Mesothelial cell of epicardium (in vitro differentiated cells): ENCODE measurements around the gene HOXD9. TPM values are rescaled to one million over a fixed set of nuclear protein-coding genes. Genes with fewer than 3 reads are reported as not detected.

Source experiments
- DNase-seq, 2 experiments: peaks; one replicate each; pipeline ENCODE4 v3.0.0; 2021; ENCODE audit warnings: low spot score in 2 of 2; ENCODE audit not compliant: unreplicated experiment in 2 of 2
- H3K27ac Mint-ChIP-seq: 2 replicates; pipeline ENCODE4 v1.8.0; 2021; ENCODE audit warnings: mixed read lengths
- H3K27me3 Mint-ChIP-seq: 2 replicates; pipeline ENCODE4 v1.8.0; 2021; ENCODE audit warnings: low read depth, mixed read lengths
- H3K36me3 Mint-ChIP-seq: 2 replicates; pipeline ENCODE4 v1.8.0; 2021; ENCODE audit warnings: mixed read lengths
- H3K4me1 Mint-ChIP-seq: 2 replicates; pipeline ENCODE4 v1.8.0; 2021; ENCODE audit warnings: mixed read lengths
- H3K4me3 Mint-ChIP-seq: 2 replicates; pipeline ENCODE4 v1.8.0; 2021; ENCODE audit warnings: mild to moderate bottlenecking, moderate library complexity, mixed read lengths
- H3K9me3 Mint-ChIP-seq: 2 replicates; pipeline ENCODE4 v1.8.0; 2021; ENCODE audit warnings: mixed read lengths
- CTCF ChIP-seq: fragments of 200-600 bp; sonication (generic); IDR thresholded peaks from one replicate; pipeline ENCODE4 v1.5.0; 2021; ENCODE audit warnings: antibody characterized with exemption; ENCODE audit not compliant: unreplicated experiment
- total RNA-seq: library from RNA; stranded (reverse); gene quantifications from 3 replicates; pipeline ENCODE4 v1.2.1, GENCODE V29; 2021

Gene HOXD9
- total RNA-seq, 1 donor from 2014 or later = 1.1 TPM

GRCh38 chr2:176157499-176158185, 35.1 kb downstream of the HOXD9 start:
- Mint-ChIP-seq H3K4me3 (peak overlapping the region; percentile 22), H3K36me3 (no peaks in the 10 kb centered on the region), H3K9me3 (no peaks in the 10 kb centered on the region), H3K4me1 (peaks cover 13% of the 10 kb centered on the region), H3K27ac (no peak overlapping the region), H3K27me3 (peaks cover 97% of the 10 kb centered on the region)
- DNase-seq = no peak
- TF ChIP-seq CTCF = no peak

GRCh38 chr2:176158186-176158591, 35.7 kb downstream of the HOXD9 start:
- Mint-ChIP-seq H3K4me1 (peaks cover 13% of the 10 kb centered on the region), H3K27me3 (peaks cover 96% of the 10 kb centered on the region), H3K36me3 (no peaks in the 10 kb centered on the region), H3K27ac (no peak overlapping the region), H3K4me3 (peak overlapping the region; percentile 19), H3K9me3 (no peaks in the 10 kb centered on the region)
- no peak for DNase-seq
- TF ChIP-seq CTCF = no peak

- no peaks in the 10 kb centered on the region for H3K36me3 Mint-ChIP-seq
- H3K27ac Mint-ChIP-seq = no peak overlapping the region
- peaks cover 96% of the 10 kb centered on the region for H3K27me3 Mint-ChIP-seq
- TF ChIP-seq CTCF = no peak
- no peak overlapping the region for H3K4me3 Mint-ChIP-seq
- peaks cover 13% of the 10 kb centered on the region for H3K4me1 Mint-ChIP-seq
- H3K9me3 Mint-ChIP-seq = no peaks in the 10 kb centered on the region
- no peak for DNase-seq
Measured at GRCh38 chr2:176158855-176159662, 36.5 kb downstream of the HOXD9 start.

- Mint-ChIP-seq H3K9me3 (no peaks in the 10 kb centered on the region), H3K27me3 (peaks cover 96% of the 10 kb centered on the region), H3K27ac (no peak overlapping the region), H3K4me1 (peaks cover 17% of the 10 kb centered on the region), H3K36me3 (no peaks in the 10 kb centered on the region), H3K4me3 (no peak overlapping the region)
- no peak for TF ChIP-seq CTCF
- no peak for DNase-seq
Measured at GRCh38 chr2:176159663-176160250, 37.2 kb downstream of the HOXD9 start.

- no peak for TF ChIP-seq CTCF
- no peak overlapping the region for H3K27ac Mint-ChIP-seq
- H3K9me3 Mint-ChIP-seq = no peaks in the 10 kb centered on the region
- DNase-seq = no peak
- H3K36me3 Mint-ChIP-seq = no peaks in the 10 kb centered on the region
- H3K4me1 Mint-ChIP-seq = peaks cover 23% of the 10 kb centered on the region
- peaks cover 96% of the 10 kb centered on the region for H3K27me3 Mint-ChIP-seq
- peak overlapping the region; percentile 20 for H3K4me3 Mint-ChIP-seq
Measured at GRCh38 chr2:176160251-176160985, 37.9 kb downstream of the HOXD9 start.
